Stimulated activated CD8-positive, alpha-beta memory T cell treated with anti-CD3 and anti-CD28 coated beads, Interleukin-4, amount 100 ng/mL, for 4 hours (primary cell): Measurements from ENCODE around the gene FXN.
"Not testable (repeated sequence)": the region's sequence is repeated elsewhere in the genome, so short reads cannot be mapped to it uniquely, and the experiment has no call there.

ENCODE experiments used
- DNase-seq, 2 donors: peaks; one replicate each; pipeline ENCODE4 v3.0.0-alpha.2; 2020; ENCODE audit warnings: low read depth in 2 of 2, low spot score in 1 of 2

FXN gene

GRCh38 chr9:69023650-69024049, 11.9 kb upstream of the FXN start:
- DNase-seq, result no peak

- peak in 1 of 2 donors; percentile 9 for DNase-seq
Measured at GRCh38 chr9:69027355-69028097, 8.0 kb upstream of the FXN start.

GRCh38 chr9:69028754-69029153, 6.8 kb upstream of the FXN start:
- DNase-seq, result no peak

GRCh38 chr9:69029535-69029934, 6.0 kb upstream of the FXN start:
- no peak for DNase-seq

- no peak for DNase-seq
Measured at GRCh38 chr9:69030851-69031645, 4.5 kb upstream of the FXN start.

- DNase-seq, result no peak
Measured at GRCh38 chr9:69034071-69034470, 1.5 kb upstream of the FXN start.

GRCh38 chr9:69036309-69036708, 757 bp downstream of the FXN start:
- DNase-seq, result no peak

GRCh38 chr9:69036799-69037198, 1.2 kb downstream of the FXN start:
- DNase-seq, result no peak

- no peak for DNase-seq
Measured at GRCh38 chr9:69040646-69041045, 5.1 kb downstream of the FXN start.

- DNase-seq, result no peak
Measured at GRCh38 chr9:69044240-69045219, 9.0 kb downstream of the FXN start.

GRCh38 chr9:69045821-69046220, 10.3 kb downstream of the FXN start:
- no peak for DNase-seq

- no peak for DNase-seq
Measured at GRCh38 chr9:69046723-69047122, 11.2 kb downstream of the FXN start.

GRCh38 chr9:69047371-69047770, 11.8 kb downstream of the FXN start:
- DNase-seq, result no peak

GRCh38 chr9:69049094-69049493, 13.5 kb downstream of the FXN start:
- no peak for DNase-seq

- not testable (repeated sequence) for DNase-seq
Measured at GRCh38 chr9:69050936-69051335, 15.4 kb downstream of the FXN start.

GRCh38 chr9:69054989-69055388, 19.4 kb downstream of the FXN start:
- DNase-seq, result no peak

GRCh38 chr9:69056191-69056815, 20.8 kb downstream of the FXN start:
- DNase-seq, result no peak

- no peak for DNase-seq
Measured at GRCh38 chr9:69058101-69058500, 22.5 kb downstream of the FXN start.

GRCh38 chr9:69060766-69061165, 25.2 kb downstream of the FXN start:
- no peak for DNase-seq

- DNase-seq, result no peak
Measured at GRCh38 chr9:69062195-69062594, 26.6 kb downstream of the FXN start.

- no peak for DNase-seq
Measured at GRCh38 chr9:69063839-69064238, 28.3 kb downstream of the FXN start.
